T-cell (primary cell): ENCODE data around the gene SPX. TPM values are rescaled to one million over a fixed set of nuclear protein-coding genes. Genes with fewer than 3 reads are reported as not detected.

Source experiments
- ATAC-seq, 4 experiments: fragments of 200-7000 bp in 3 of 4; fragments of 150-1000 bp in 1 of 4; cut with Tn5 transposase; replicated peaks in 1 of 4; 1 replicate in 3 of 4; 2 replicates in 1 of 4; pipeline ENCODE4 v1.10.0; 2021; ENCODE audit warnings: moderate library complexity in 3 of 4, mild to moderate bottlenecking in 2 of 4, moderate number of reproducible peaks in 1 of 4
- CTCF ChIA-PET, 2 donors: fragments of 300-600 bp; sonication (Branson Sonifier 250); formaldehyde crosslinking; loops; one replicate each; lab custom pipeline; 2022; ENCODE audit warnings: antibody characterized with exemption in 2 of 2; lab: Charles Lee
- POLR2A ChIA-PET, 2 donors: fragments of 300-600 bp; sonication (Branson Sonifier 250); formaldehyde crosslinking; loops; one replicate each; lab custom pipeline; 2022; ENCODE audit warnings: antibody characterized with exemption in 2 of 2; lab: Charles Lee
- DNase-seq, 35 experiments: peaks; one replicate each; pipeline versions ENCODE4 v3.0.0 to v3.0.0-alpha.2; 2013 to 2023
- H3K27ac ChIP-seq: one replicate; pipeline ENCODE4 v1.5.1; 2013; ENCODE audit warnings: low read length
- H3K27me3 ChIP-seq, 2 experiments: replicated peaks in 1 of 2; 1 replicate in 1 of 2; 2 replicates in 1 of 2; pipeline versions ENCODE4 v1.6.1 to v1.7.0; 2013; ENCODE audit warnings: low read length in 1 of 2, mixed read lengths in 1 of 2; ENCODE audit not compliant: control insufficient read depth in 2 of 2, insufficient read depth in 2 of 2; ENCODE audit errors: extremely low read depth in 1 of 2
- H3K36me3 ChIP-seq, 2 donors: 1 replicate in 1 of 2; 2 replicates in 1 of 2; pipeline versions ENCODE4 v1.6.1 to v1.7.0; 2013; ENCODE audit warnings: low read length in 1 of 2; ENCODE audit not compliant: control insufficient read depth in 2 of 2, insufficient read depth in 1 of 2; ENCODE audit errors: extremely low read depth in 1 of 2
- H3K4me1 ChIP-seq, 2 experiments: 1 replicate in 1 of 2; 2 replicates in 1 of 2; pipeline versions ENCODE4 v1.6.1 to v1.7.0; 2013; ENCODE audit warnings: low read length in 2 of 2, mixed read lengths in 1 of 2; ENCODE audit not compliant: insufficient read depth in 2 of 2, control insufficient read depth in 1 of 2; ENCODE audit errors: extremely low read depth in 1 of 2
- H3K4me3 ChIP-seq, 2 donors: 1 replicate in 1 of 2; 2 replicates in 1 of 2; pipeline versions ENCODE4 v1.5.1 to v1.7.0; 2013; ENCODE audit warnings: mild to moderate bottlenecking in 2 of 2, low read length in 1 of 2, moderate library complexity in 1 of 2; ENCODE audit not compliant: control insufficient read depth in 1 of 2; ENCODE audit errors: extremely low read depth in 1 of 2
- H3K9me3 ChIP-seq: 2 replicates; pipeline ENCODE4 v1.7.0; 2013
- H3K27ac Mint-ChIP-seq, 2 donors: one replicate each; pipeline ENCODE4 v1.8.0; 2020 to 2021; ENCODE audit warnings: mild to moderate bottlenecking in 2 of 2, mixed read lengths in 2 of 2
- H3K27me3 Mint-ChIP-seq, 2 donors: one replicate each; pipeline ENCODE4 v1.8.0; 2021 to 2022; ENCODE audit warnings: mixed read lengths in 2 of 2
- H3K36me3 Mint-ChIP-seq: one replicate; pipeline ENCODE4 v1.8.0; 2021; ENCODE audit warnings: mixed read lengths
- H3K4me1 Mint-ChIP-seq, 3 donors: one replicate each; pipeline ENCODE4 v1.8.0; 2020 to 2022; ENCODE audit warnings: mixed read lengths in 3 of 3, mild to moderate bottlenecking in 1 of 3
- H3K4me3 Mint-ChIP-seq, 3 donors: one replicate each; pipeline ENCODE4 v1.8.0; 2020 to 2022; ENCODE audit warnings: mild to moderate bottlenecking in 3 of 3, mixed read lengths in 3 of 3, moderate library complexity in 3 of 3
- H3K9me3 Mint-ChIP-seq, 3 donors: one replicate each; pipeline ENCODE4 v1.8.0; 2020 to 2022; ENCODE audit warnings: mixed read lengths in 3 of 3
- WGBS: methylation state at CpG from one replicate; pipeline ENCODE4 v1.1.5; 2013; ENCODE audit warnings: missing lambda C conversion rate; ENCODE audit not compliant: insufficient coverage; 5-methylcytosine and 5-hydroxymethylcytosine counted together
- total RNA-seq, 35 experiments: library from RNA in 6 of 35; stranded (reverse) in 6 of 35; fragments of 120-200 nt in 1 of 35; gene quantifications; one replicate each; pipeline versions ENCODE4 v1.2.1 to v1.2.4 and lab custom pipeline; 2013 to 2026

SPX gene
- total RNA-seq, 5 donors from 2014 or later (not counting 1 experiment from before 2014, with no cell fraction given), result 0.26 to 0.46 (median 0.32) TPM; not detected in 1

DNA sequence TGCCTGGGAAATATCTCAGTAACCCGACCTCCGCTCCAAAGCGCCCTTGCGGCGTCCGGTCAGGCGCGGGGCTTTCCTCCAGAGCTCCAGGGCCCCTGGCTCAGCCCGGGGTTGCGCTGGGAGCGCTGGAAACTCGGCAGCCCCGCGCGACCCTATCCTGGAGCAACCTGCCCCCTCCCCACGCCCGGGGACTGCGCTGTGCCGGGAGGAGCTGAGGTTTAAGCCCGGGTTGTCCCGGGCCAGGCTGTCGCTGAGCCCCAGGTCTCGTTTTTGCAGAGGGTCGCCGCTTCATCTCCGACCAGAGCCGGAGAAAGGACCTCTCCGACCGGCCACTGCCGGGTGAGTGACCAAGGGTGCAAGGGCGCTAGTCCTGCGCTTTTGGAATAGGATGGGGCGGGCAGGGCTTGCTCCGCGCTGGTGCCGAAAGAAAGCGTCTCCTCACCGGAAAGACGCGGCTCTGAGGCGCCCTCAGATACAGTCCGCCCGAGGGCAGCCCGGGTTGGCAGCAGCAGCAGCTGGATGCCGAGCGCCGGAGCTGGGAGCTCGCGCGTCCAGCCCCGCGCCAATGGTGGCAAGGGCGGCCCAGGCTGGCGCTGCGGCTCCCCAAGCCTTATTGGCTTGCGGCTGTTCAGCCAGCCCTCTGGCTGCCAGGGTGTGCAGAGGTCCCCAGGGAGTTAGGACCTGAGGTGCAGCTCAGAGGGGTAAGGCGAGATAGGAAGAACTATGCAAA is 1.5 kb downstream of the SPX start:
- H3K4me1 Mint-ChIP-seq, result peaks cover 0 to 9% (median 9%) of the 10 kb centered on the region in 3 donors
- peak; percentile 96 to 97 (median 96) for ATAC-seq
- peak overlapping the region; percentile 73 to 77 (median 76) for H3K4me3 Mint-ChIP-seq
- H3K9me3 Mint-ChIP-seq, result peaks cover 4 to 5% (median 5%) of the 10 kb centered on the region in 3 donors
- Histone ChIP-seq H3K36me3 (no peaks in the 10 kb centered on the region), H3K27me3 (peaks cover 10 to 21% of the 10 kb centered on the region in 2 experiments), H3K9me3 (no peaks in the 10 kb centered on the region), H3K4me1 (peaks cover 0 to 9% of the 10 kb centered on the region in 2 experiments), H3K27ac (no peak overlapping the region), H3K4me3 (peak overlapping the region; percentile 66 to 84)
- CTCF ChIA-PET, result no interaction called here
- DNase-seq, result peak; percentile 24 to 68 (median 47)
- no peak overlapping the region for H3K27ac Mint-ChIP-seq
- POLR2A ChIA-PET, result interaction anchor here in 1 of 2 donors (1.1 kb wide), 1 partner anchor 16 kb away, joined by 3 read pairs; no protein-coding TSS in a partner anchor
- WGBS, result 1% methylated on average over 56 of the region's 57 CpGs
- H3K27me3 Mint-ChIP-seq, result peaks cover 29 to 32% of the 10 kb centered on the region in 2 donors
- H3K36me3 Mint-ChIP-seq, result peaks cover 2% of the 10 kb centered on the region

DNA sequence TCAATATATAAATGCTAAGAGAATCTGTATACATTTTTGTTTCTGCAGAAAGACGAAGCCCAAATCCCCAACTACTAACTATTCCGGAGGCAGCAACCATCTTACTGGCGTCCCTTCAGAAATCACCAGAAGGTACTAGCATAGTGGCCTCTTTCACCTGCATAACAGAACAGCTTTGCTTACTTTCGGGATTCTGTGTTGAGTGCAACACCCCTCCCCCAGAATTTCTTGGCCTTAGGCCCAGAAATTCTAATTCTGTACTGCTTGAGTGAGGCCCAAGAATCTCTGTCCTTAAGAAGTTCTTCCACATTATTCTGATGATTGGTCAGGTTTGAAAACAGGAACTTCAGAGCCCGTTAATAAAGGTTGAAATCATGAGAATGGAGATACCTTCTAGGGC is 2.9 kb downstream of the SPX start:
- peaks cover 34% of the 10 kb centered on the region in 2 donors for H3K27me3 Mint-ChIP-seq
- ChIA-PET POLR2A (no interaction called here), CTCF (no interaction called here)
- Histone ChIP-seq H3K9me3 (no peaks in the 10 kb centered on the region), H3K4me1 (peaks cover 0 to 9% of the 10 kb centered on the region in 2 experiments), H3K27me3 (peaks cover 10 to 21% of the 10 kb centered on the region in 2 experiments), H3K36me3 (no peaks in the 10 kb centered on the region), H3K27ac (no peak overlapping the region), H3K4me3 (no peak overlapping the region)
- DNase-seq (no peak), ATAC-seq (no peak)
- peaks cover 0 to 9% (median 9%) of the 10 kb centered on the region in 3 donors for H3K4me1 Mint-ChIP-seq
- peaks cover 2% of the 10 kb centered on the region for H3K36me3 Mint-ChIP-seq
- WGBS, result 92% methylated on average over 4 of the region's 5 CpGs
- H3K4me3 Mint-ChIP-seq, result peak overlapping the region; percentile 43 to 73 (median 60)
- H3K9me3 Mint-ChIP-seq, result peaks cover 4 to 5% (median 5%) of the 10 kb centered on the region in 3 donors
- no peak overlapping the region for H3K27ac Mint-ChIP-seq

DNA sequence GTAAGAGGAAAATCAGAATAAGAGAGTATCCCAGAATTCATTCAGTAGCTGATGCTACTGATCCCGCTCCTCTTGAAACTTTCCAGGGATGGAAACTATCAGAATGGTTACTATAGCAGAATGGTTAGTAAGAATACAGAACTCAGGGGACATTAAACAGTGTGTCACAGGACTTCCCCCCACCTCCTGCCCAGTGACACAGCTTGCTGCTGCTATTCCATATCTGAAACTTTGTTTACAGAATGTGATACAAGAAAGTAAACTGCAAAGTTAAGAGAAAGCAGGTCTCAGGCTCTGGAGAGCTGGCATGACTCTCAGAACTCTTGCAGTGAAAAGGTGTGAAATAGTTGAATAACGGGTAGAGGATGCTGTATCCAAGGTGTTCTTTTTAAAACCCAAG is 3.4 kb downstream of the SPX start:
- 95% methylated on average over 2 of the region's 2 CpGs for WGBS
- H3K27me3 Mint-ChIP-seq, result peaks cover 34% of the 10 kb centered on the region in 2 donors
- H3K9me3 Mint-ChIP-seq, result peaks cover 1% of the 10 kb centered on the region in 3 donors
- H3K27ac ChIP-seq, result no peak overlapping the region
- POLR2A ChIA-PET, result interaction anchor here in 1 of 2 donors (0.6 kb wide), 1 partner anchor 987 kb away, joined by 3 read pairs; no protein-coding TSS in a partner anchor
- CTCF ChIA-PET, result interaction anchor here in 1 of 2 donors (0.5 kb wide), 1 partner anchor 975 kb away, joined by 3 read pairs; no protein-coding TSS in a partner anchor
- peaks cover 2% of the 10 kb centered on the region for H3K36me3 Mint-ChIP-seq
- no peak for DNase-seq
- H3K27ac Mint-ChIP-seq, result no peak overlapping the region
- no peak overlapping the region for H3K4me3 Mint-ChIP-seq
- no peaks in the 10 kb centered on the region for H3K9me3 ChIP-seq
- H3K4me1 Mint-ChIP-seq, result peaks cover 0 to 9% (median 9%) of the 10 kb centered on the region in 3 donors
- no peak for ATAC-seq
- H3K4me1 ChIP-seq, result peaks cover 0 to 9% of the 10 kb centered on the region in 2 experiments
- H3K36me3 ChIP-seq, result no peaks in the 10 kb centered on the region
- H3K27me3 ChIP-seq, result peaks cover 10 to 21% of the 10 kb centered on the region in 2 experiments
- no peak overlapping the region for H3K4me3 ChIP-seq

DNA sequence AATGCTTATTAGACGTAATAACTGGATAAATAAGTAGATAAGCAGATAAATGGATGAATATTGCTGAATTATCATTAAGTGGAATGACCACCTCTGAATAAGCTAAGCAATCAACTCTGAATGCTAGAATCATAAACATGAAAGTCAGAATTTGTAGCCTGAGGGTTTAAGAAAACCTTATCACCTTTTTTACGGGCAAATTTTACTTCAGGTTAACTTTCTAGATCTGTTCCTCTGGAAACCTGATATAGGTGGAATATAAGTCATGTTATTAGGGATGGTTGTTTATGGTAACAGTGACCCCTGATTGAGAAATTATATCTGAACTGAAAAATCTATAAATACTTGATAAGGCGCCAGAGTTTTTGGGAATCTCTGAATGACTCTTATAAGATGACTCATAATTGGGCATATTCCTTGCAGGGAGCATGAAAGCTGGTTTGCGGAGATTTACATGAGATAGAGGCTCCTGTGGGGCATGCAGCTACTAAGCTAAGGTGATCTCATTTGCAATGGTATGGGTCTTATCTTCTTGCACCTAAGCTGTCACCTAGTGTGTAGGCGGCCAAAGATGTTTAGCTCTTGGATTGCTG is 12.1 kb downstream of the SPX start:
- Mint-ChIP-seq H3K4me3 (no peak overlapping the region), H3K27ac (no peak overlapping the region), H3K4me1 (no peaks in the 10 kb centered on the region), H3K9me3 (no peaks in the 10 kb centered on the region), H3K36me3 (no peaks in the 10 kb centered on the region), H3K27me3 (peaks cover under 1 to 5% of the 10 kb centered on the region in 2 donors)
- WGBS, result 100% methylated on average over 1 of the region's 5 CpGs
- no peak overlapping the region for H3K4me3 ChIP-seq
- no peak overlapping the region for H3K27ac ChIP-seq
- no peaks in the 10 kb centered on the region for H3K4me1 ChIP-seq
- no peaks in the 10 kb centered on the region for H3K36me3 ChIP-seq
- H3K9me3 ChIP-seq, result no peaks in the 10 kb centered on the region
- DNase-seq, result no peak
- no peaks in the 10 kb centered on the region for H3K27me3 ChIP-seq
- POLR2A ChIA-PET, result no interaction called here
- CTCF ChIA-PET, result no interaction called here
- ATAC-seq, result no peak

DNA sequence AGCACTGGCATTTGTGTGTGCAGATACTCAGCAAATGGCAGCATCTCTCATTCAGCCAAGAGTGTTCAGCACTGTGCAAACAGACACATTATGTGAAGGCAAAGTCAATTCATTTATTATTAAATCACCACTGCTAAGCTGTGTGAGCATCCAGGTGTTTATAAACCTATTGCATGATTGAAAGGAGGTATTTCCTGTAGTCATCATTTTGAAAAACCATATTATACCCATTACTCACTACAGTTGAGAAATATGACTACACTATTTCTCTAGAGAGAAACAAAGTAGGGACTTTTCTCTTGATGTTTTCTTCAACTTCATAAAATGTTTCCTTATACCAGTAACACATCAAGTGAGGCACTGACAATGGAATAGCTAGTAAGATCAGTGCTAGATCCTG is 13.7 kb downstream of the SPX start:
- CTCF ChIA-PET, result no interaction called here
- ATAC-seq (no peak), DNase-seq (no peak)
- Mint-ChIP-seq H3K4me1 (no peaks in the 10 kb centered on the region), H3K27me3 (peaks cover 2 to 4% of the 10 kb centered on the region in 2 donors), H3K27ac (no peak overlapping the region), H3K36me3 (no peaks in the 10 kb centered on the region), H3K9me3 (no peaks in the 10 kb centered on the region), H3K4me3 (no peak overlapping the region)
- no peaks in the 10 kb centered on the region for H3K27me3 ChIP-seq
- POLR2A ChIA-PET, result no interaction called here
- no peaks in the 10 kb centered on the region for H3K36me3 ChIP-seq
- no peaks in the 10 kb centered on the region for H3K4me1 ChIP-seq
- H3K9me3 ChIP-seq, result no peaks in the 10 kb centered on the region
- no peak overlapping the region for H3K4me3 ChIP-seq
- no peak overlapping the region for H3K27ac ChIP-seq

DNA sequence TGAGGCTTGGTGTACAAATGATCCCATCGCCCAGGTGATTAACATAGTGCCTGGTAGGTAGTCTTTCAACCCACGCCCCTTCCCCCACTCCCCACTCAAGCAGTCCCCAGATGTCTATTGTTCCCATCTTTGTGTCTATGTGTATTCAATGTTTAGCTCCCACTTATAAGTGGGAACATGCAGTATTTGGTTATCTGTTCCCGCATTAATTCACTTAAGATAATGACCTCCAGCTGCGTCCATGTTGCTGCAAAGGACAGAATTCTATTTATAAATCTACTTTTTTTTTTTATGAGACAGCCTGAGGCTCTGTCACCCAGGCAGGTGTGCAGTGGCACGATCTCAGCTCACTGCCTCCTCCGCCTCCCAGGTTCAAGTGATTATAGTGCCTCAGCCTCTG is 15.7 kb downstream of the SPX start:
- Mint-ChIP-seq H3K36me3 (no peaks in the 10 kb centered on the region), H3K4me1 (no peaks in the 10 kb centered on the region), H3K27ac (no peak overlapping the region), H3K9me3 (no peaks in the 10 kb centered on the region), H3K27me3 (peaks cover 0 to 4% of the 10 kb centered on the region in 2 donors), H3K4me3 (no peak overlapping the region)
- ChIA-PET POLR2A (no interaction called here), CTCF (no interaction called here)
- ATAC-seq, result no peak
- Histone ChIP-seq H3K27ac (no peak overlapping the region), H3K4me1 (no peaks in the 10 kb centered on the region), H3K4me3 (no peak overlapping the region), H3K9me3 (no peaks in the 10 kb centered on the region), H3K36me3 (no peaks in the 10 kb centered on the region), H3K27me3 (no peaks in the 10 kb centered on the region)
- WGBS, result 90% methylated on average over 2 of the region's 6 CpGs
- DNase-seq, result no peak
